Fibroblast of pulmonary artery (primary cell): ENCODE results near the gene SEPHS2.

ENCODE experiments used
- DNase-seq: peaks from one replicate; pipeline ENCODE4 v3.0.0-alpha.2; 2010; ENCODE audit warnings: low read depth
- H3K4me3 ChIP-seq: replicated peaks from 2 replicates; pipeline ENCODE4 v1.5.1; 2011; ENCODE audit warnings: low read depth, mild to moderate bottlenecking, control low read depth, low read length, moderate library complexity
- TF ChIP-seq, protein P1 (sequence below): IDR thresholded peaks from 2 replicates; pipeline ENCODE4 v1.5.1; 2011; ENCODE audit warnings: mild to moderate bottlenecking, control low read depth, low read length, inconsistent platforms; ENCODE audit errors: missing control alignments

SEPHS2 gene

DNA sequence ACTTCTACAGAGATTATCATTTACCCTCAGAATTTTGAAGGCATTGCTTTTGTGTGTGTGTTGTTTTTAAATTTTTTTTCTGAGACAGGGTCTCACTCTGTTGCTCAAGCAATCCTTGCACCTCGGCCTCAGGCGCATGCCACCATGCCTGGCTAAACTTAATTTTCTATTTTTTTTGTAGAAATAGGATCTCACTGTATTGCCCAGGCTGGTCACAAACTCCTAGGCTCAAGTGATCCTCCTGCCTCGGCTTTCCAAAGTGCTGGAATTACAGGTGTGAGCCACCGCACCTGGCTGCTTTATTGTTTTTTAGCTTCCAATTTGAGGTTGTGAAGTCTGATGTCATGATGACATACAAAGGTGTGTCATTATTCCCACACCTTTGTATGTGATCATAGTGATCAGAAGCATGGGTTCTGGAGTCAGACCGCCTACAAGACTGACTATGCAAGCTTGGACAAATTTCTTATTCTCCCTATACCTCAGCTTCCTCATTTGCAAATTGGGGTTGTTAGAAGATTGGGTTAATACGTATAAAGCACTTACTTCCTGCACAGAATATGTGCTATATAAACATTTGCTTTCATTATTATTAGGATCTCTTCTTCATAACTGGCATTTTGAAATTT is 5.8 kb downstream of the SEPHS2 start:
- no peak overlapping the region for H3K4me3 ChIP-seq
- TF ChIP-seq, protein P1, sequence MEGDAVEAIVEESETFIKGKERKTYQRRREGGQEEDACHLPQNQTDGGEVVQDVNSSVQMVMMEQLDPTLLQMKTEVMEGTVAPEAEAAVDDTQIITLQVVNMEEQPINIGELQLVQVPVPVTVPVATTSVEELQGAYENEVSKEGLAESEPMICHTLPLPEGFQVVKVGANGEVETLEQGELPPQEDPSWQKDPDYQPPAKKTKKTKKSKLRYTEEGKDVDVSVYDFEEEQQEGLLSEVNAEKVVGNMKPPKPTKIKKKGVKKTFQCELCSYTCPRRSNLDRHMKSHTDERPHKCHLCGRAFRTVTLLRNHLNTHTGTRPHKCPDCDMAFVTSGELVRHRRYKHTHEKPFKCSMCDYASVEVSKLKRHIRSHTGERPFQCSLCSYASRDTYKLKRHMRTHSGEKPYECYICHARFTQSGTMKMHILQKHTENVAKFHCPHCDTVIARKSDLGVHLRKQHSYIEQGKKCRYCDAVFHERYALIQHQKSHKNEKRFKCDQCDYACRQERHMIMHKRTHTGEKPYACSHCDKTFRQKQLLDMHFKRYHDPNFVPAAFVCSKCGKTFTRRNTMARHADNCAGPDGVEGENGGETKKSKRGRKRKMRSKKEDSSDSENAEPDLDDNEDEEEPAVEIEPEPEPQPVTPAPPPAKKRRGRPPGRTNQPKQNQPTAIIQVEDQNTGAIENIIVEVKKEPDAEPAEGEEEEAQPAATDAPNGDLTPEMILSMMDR = no peak
- DNase-seq = no peak

GRCh38 chr16:30438835-30439234 is 6.8 kb downstream of the SEPHS2 start:
- H3K4me3 ChIP-seq = no peak overlapping the region
- DNase-seq = no peak
- TF ChIP-seq, protein P1 = no peak

DNA sequence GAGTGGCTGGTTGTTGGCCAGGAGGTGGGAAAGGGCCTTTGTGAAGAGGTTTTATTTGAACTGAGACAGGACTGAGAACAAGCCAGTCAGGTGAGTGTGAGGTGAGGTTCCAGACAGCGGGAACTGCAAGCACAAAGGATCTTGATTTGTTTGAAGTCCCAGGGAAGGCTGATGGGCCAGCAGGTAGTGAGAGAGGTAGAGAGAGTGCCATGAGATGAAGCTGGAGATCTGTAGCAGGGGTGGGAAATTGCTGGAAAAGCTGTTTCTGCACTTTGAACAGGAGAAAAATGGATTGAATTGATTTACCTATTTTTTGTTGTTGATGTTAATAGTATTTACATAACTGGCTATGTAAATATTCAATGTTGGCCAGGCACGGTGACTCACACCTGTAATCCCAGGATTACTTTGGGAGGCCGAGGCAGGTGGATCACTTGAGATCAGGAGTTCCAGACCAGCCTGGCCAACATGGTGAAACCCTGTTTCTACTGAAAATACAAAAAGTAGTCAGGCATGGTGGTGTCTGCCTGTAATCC is 8.1 kb downstream of the SEPHS2 start:
- no peak overlapping the region for H3K4me3 ChIP-seq
- no peak for DNase-seq
- TF ChIP-seq, protein P1 = no peak

DNA sequence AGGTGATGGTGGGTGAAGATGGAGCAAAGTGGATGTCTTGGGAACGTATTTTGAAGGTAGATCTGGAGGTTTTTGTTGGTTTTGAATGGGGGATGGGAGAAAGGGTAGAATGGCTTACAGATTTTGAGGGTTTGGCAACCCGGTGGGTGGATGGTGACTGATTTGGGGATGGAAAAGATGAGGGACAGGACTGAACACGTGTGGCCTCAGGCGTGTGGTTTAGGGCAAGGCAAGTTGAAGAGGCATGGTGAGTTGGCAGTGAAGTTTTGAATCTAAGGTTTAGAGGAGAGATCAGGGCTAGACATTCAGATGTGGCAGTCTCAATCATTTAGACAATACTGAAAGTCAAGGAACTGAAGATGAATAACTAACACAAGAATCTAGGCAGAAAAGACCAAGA is 10.8 kb downstream of the SEPHS2 start:
- H3K4me3 ChIP-seq = no peak overlapping the region
- TF ChIP-seq, protein P1 = no peak
- no peak for DNase-seq

DNA sequence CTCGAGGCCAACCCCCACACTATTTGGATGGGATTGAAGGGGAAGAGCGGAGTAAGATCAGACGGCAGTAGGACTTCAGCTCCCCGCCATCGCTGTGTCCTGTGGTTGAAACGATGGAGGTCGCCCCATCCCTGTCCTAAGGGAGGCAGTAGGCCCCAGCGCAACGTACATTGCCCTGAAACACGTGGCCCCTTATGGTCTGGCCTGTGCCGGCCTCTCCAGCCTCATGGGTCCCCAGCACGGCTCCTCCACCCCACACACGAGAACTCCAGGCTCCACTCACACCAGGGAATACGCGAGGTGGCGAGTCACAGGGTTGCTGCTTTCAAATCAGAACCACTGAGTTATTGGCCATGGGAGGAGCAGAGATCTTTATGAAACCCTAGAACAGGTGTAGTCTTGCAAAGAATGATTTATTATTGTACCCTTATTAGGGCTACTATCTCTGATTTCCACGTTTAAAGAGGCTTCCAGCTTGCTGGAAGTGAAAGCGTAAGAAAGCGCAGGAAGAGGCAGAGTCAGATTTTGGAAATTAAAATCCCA is 15.2 kb downstream of the SEPHS2 start:
- TF ChIP-seq, protein P1 = no peak
- no peak for DNase-seq
- H3K4me3 ChIP-seq = peak overlapping the region; percentile 85

DNA sequence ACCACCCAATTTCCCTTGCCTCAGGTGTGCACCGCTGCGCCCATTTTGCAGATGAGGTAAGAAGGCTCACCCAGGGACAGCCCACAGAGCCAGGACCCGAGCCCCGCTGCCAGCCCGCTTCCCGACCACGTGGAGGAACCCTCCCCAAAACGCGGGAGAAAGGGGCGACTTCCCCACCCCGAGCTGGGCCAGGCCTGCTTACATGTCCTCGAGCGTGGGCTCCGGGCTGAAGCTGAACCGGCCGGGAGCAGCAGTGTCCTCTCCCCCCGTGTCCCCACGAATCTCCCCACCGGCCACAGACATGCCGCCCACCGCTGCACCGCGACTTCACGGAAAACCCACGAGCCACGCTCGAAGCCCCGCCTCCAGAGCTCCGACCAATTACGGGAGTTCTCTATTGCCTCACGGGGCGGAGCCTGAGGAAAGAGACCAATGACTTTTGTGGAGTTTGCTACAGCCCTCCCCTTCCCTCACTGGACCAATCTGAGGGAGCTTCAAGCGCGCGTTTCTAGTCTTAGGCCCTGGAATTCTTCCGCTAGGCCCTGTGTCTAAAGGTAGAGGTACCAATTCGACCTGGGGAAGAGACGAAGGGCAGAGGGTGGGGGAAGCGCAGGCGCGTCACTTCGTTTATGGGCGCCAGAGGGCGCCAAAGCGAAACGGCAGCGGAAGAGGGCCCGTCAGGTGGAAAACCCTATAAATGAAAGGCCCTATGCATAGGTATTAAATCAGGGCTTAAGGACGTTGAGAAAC is 15.8 kb downstream of the SEPHS2 start, which contains the start of gene DCTPP1:
DCTPP1 (minus strand) TSS at position 353 of the 750 bp plus-strand sequence; CDS start at position 303, 50 bp downstream.
- DNase-seq = peak; percentile 99
- peak within 1 kb of the TSS; percentile 85 for H3K4me3 ChIP-seq
- TF ChIP-seq, protein P1 = peak; percentile 73
